ENCODE data around the gene SIRT6. TPM values are rescaled to one million over a fixed set of nuclear protein-coding genes. Genes with fewer than 3 reads are reported as not detected.

SIRT6 gene
- total RNA-seq, 2 experiments from 2014 or later: 20.0 to 20.1 TPM

- Mint-ChIP-seq H3K4me3 (no peak overlapping the region), H3K27ac (no peak overlapping the region), H3K9me3 (no peaks in the 10 kb centered on the region), H3K4me1 (ENCODE audit: low read depth) (no peaks in the 10 kb centered on the region), H3K36me3 (ENCODE audit: low read depth) (no peaks in the 10 kb centered on the region), H3K27me3 (ENCODE audit: low read depth) (no peaks in the 10 kb centered on the region)
- intact Hi-C loops (cut with micrococcal nuclease): no loop called here
- CTCF ChIA-PET: no interaction called here
- DNase-seq: no peak
Measured at GRCh38 chr19:4217429-4218264, 35.3 kb upstream of the SIRT6 start.

GRCh38 chr19:4216846-4217245 lies 34.5 kb upstream of the SIRT6 start:
- intact Hi-C loops (cut with micrococcal nuclease): no loop called here
- Mint-ChIP-seq H3K4me3 (no peak overlapping the region), H3K27me3 (ENCODE audit: low read depth) (no peaks in the 10 kb centered on the region), H3K9me3 (no peaks in the 10 kb centered on the region), H3K4me1 (ENCODE audit: low read depth) (no peaks in the 10 kb centered on the region), H3K36me3 (ENCODE audit: low read depth) (no peaks in the 10 kb centered on the region), H3K27ac (no peak overlapping the region)
- CTCF ChIA-PET: no interaction called here
- no peak for DNase-seq

- no peaks in the 10 kb centered on the region for H3K27me3 Mint-ChIP-seq (ENCODE audit: low read depth)
- H3K36me3 Mint-ChIP-seq (ENCODE audit: low read depth): no peaks in the 10 kb centered on the region
- intact Hi-C loops (cut with micrococcal nuclease): no loop called here
- H3K4me1 Mint-ChIP-seq (ENCODE audit: low read depth): no peaks in the 10 kb centered on the region
- no peaks in the 10 kb centered on the region for H3K9me3 Mint-ChIP-seq
- no peak for DNase-seq
- H3K27ac Mint-ChIP-seq: no peak overlapping the region
- no peak overlapping the region for H3K4me3 Mint-ChIP-seq
- CTCF ChIA-PET: no interaction called here
Measured at GRCh38 chr19:4215807-4216206, 33.4 kb upstream of the SIRT6 start.

GRCh38 chr19:4213116-4213515 lies 30.8 kb upstream of the SIRT6 start:
- no peak overlapping the region for H3K4me3 Mint-ChIP-seq
- no peaks in the 10 kb centered on the region for H3K36me3 Mint-ChIP-seq (ENCODE audit: low read depth)
- H3K27me3 Mint-ChIP-seq (ENCODE audit: low read depth): no peaks in the 10 kb centered on the region
- intact Hi-C loops (cut with micrococcal nuclease): no loop called here
- H3K27ac Mint-ChIP-seq: no peak overlapping the region
- H3K9me3 Mint-ChIP-seq: no peaks in the 10 kb centered on the region
- no peak for DNase-seq
- H3K4me1 Mint-ChIP-seq (ENCODE audit: low read depth): no peaks in the 10 kb centered on the region
- CTCF ChIA-PET: interaction anchor here (1.9 kb wide), 1 partner anchor 13 kb away, joined by 4 read pairs; no protein-coding TSS in a partner anchor

- CTCF ChIA-PET: interaction anchor here (0.7 kb wide), 1 partner anchor 1193 kb away, joined by 4 read pairs; no protein-coding TSS in a partner anchor
- no peak for DNase-seq
- no peaks in the 10 kb centered on the region for H3K27me3 Mint-ChIP-seq (ENCODE audit: low read depth)
- no peak overlapping the region for H3K27ac Mint-ChIP-seq
- no peaks in the 10 kb centered on the region for H3K4me1 Mint-ChIP-seq (ENCODE audit: low read depth)
- no peak overlapping the region for H3K4me3 Mint-ChIP-seq
- no peaks in the 10 kb centered on the region for H3K9me3 Mint-ChIP-seq
- no peaks in the 10 kb centered on the region for H3K36me3 Mint-ChIP-seq (ENCODE audit: low read depth)
- intact Hi-C loops (cut with micrococcal nuclease): no loop called here
Measured at GRCh38 chr19:4210166-4210731, 27.9 kb upstream of the SIRT6 start.

- no peak for DNase-seq
- intact Hi-C loops (cut with micrococcal nuclease): no loop called here
- no peaks in the 10 kb centered on the region for H3K9me3 Mint-ChIP-seq
- no peak overlapping the region for H3K4me3 Mint-ChIP-seq
- no peaks in the 10 kb centered on the region for H3K27me3 Mint-ChIP-seq (ENCODE audit: low read depth)
- H3K27ac Mint-ChIP-seq: no peak overlapping the region
- H3K4me1 Mint-ChIP-seq (ENCODE audit: low read depth): peaks cover 2% of the 10 kb centered on the region
- H3K36me3 Mint-ChIP-seq (ENCODE audit: low read depth): no peaks in the 10 kb centered on the region
- CTCF ChIA-PET: interaction anchor here (0.7 to 1.3 kb wide), 5 partner anchors 49 to 379 kb away, joined by 3 to 6 read pairs (median 3); no protein-coding TSS in a partner anchor
Measured at GRCh38 chr19:4208385-4209094, 26.2 kb upstream of the SIRT6 start.

- intact Hi-C loops (cut with micrococcal nuclease): no loop called here
- CTCF ChIA-PET: no interaction called here
- no peaks in the 10 kb centered on the region for H3K36me3 Mint-ChIP-seq (ENCODE audit: low read depth)
- H3K9me3 Mint-ChIP-seq: no peaks in the 10 kb centered on the region
- H3K4me3 Mint-ChIP-seq: no peak overlapping the region
- no peak overlapping the region for H3K27ac Mint-ChIP-seq
- H3K4me1 Mint-ChIP-seq (ENCODE audit: low read depth): peaks cover 2% of the 10 kb centered on the region
- no peaks in the 10 kb centered on the region for H3K27me3 Mint-ChIP-seq (ENCODE audit: low read depth)
- no peak for DNase-seq
Measured at GRCh38 chr19:4206818-4207484, 24.6 kb upstream of the SIRT6 start.

- no peak for DNase-seq
- H3K4me1 Mint-ChIP-seq (ENCODE audit: low read depth): peaks cover 11% of the 10 kb centered on the region
- peaks cover 18% of the 10 kb centered on the region for H3K27me3 Mint-ChIP-seq (ENCODE audit: low read depth)
- H3K4me3 Mint-ChIP-seq: no peak overlapping the region
- intact Hi-C loops (cut with micrococcal nuclease): no loop called here
- CTCF ChIA-PET: interaction anchor here (0.9 to 1.7 kb wide), 5 partner anchors 14 to 211 kb away, joined by 3 to 7 read pairs (median 4); no protein-coding TSS in a partner anchor
- no peak overlapping the region for H3K27ac Mint-ChIP-seq
- H3K36me3 Mint-ChIP-seq (ENCODE audit: low read depth): no peaks in the 10 kb centered on the region
- peaks cover 5% of the 10 kb centered on the region for H3K9me3 Mint-ChIP-seq
Measured at GRCh38 chr19:4201798-4202197, 19.4 kb upstream of the SIRT6 start.

GRCh38 chr19:4200940-4201542 lies 18.7 kb upstream of the SIRT6 start:
- Mint-ChIP-seq H3K27ac (no peak overlapping the region), H3K36me3 (ENCODE audit: low read depth) (no peaks in the 10 kb centered on the region), H3K27me3 (ENCODE audit: low read depth) (peaks cover 25% of the 10 kb centered on the region), H3K4me1 (ENCODE audit: low read depth) (peaks cover 11% of the 10 kb centered on the region), H3K4me3 (no peak overlapping the region), H3K9me3 (peaks cover 5% of the 10 kb centered on the region)
- CTCF ChIA-PET: interaction anchor here (0.9 to 1.7 kb wide), 5 partner anchors 13 to 216 kb away, joined by 3 to 9 read pairs (median 4); partner anchors contain the start of gene EEF2
- no peak for DNase-seq
- intact Hi-C loops (cut with micrococcal nuclease): no loop called here

- CTCF ChIA-PET: interaction anchor here (0.8 to 1.6 kb wide), 3 partner anchors 14 to 60 kb away, joined by 4 to 9 read pairs (median 4); no protein-coding TSS in a partner anchor
- intact Hi-C loops (cut with micrococcal nuclease): no loop called here
Measured at GRCh38 chr19:4199699-4200293, 17.4 kb upstream of the SIRT6 start.

GRCh38 chr19:4198467-4199126 lies 16.2 kb upstream of the SIRT6 start:
- H3K4me1 Mint-ChIP-seq (ENCODE audit: low read depth): peaks cover 9% of the 10 kb centered on the region
- H3K36me3 Mint-ChIP-seq (ENCODE audit: low read depth): no peaks in the 10 kb centered on the region
- H3K9me3 Mint-ChIP-seq: peaks cover 5% of the 10 kb centered on the region
- no peak overlapping the region for H3K27ac Mint-ChIP-seq
- peaks cover 48% of the 10 kb centered on the region for H3K27me3 Mint-ChIP-seq (ENCODE audit: low read depth)
- DNase-seq: no peak
- CTCF ChIA-PET: no interaction called here
- no peak overlapping the region for H3K4me3 Mint-ChIP-seq
- intact Hi-C loops (cut with micrococcal nuclease): no loop called here

More at GRCh38 chr19:4199699-4200293, 17.4 kb upstream of the SIRT6 start:
- H3K27ac Mint-ChIP-seq: no peak overlapping the region
- peaks cover 11% of the 10 kb centered on the region for H3K4me1 Mint-ChIP-seq (ENCODE audit: low read depth)
- peaks cover 5% of the 10 kb centered on the region for H3K9me3 Mint-ChIP-seq
- DNase-seq: no peak
- peaks cover 37% of the 10 kb centered on the region for H3K27me3 Mint-ChIP-seq (ENCODE audit: low read depth)
- H3K36me3 Mint-ChIP-seq (ENCODE audit: low read depth): no peaks in the 10 kb centered on the region
- H3K4me3 Mint-ChIP-seq: no peak overlapping the region
